HUDEP-2 (cell line): ENCODE measurements around the gene LKAAEAR1.

Experiments used
- DNase-seq, 76 experiments: peaks; one replicate each; lab custom pipeline; 2025; ENCODE audit not compliant: unreplicated experiment in 76 of 76; lab: John Stamatoyannopoulos, UW

Gene LKAAEAR1

DNA sequence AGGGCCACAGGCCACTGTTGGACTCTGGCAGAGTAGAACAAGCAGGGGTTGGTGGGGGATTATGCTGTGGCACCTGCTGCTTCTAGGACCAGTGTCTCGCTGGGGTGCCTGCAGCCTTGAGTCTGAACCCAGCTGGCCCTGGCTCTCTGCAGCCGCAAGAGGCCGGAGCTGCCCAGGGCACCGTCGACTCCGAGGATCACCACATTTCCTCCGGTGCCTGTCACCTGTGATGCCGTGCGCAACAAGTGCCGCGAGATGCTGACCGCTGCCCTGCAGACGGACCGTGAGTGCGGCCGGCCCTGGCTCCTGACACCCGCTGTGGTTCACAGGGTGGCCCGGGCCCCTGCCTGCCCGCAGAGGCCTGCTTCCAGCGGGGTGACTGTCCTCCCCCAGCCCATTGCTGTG, 15.0 kb downstream of the LKAAEAR1 start:
- no peak for DNase-seq

DNA sequence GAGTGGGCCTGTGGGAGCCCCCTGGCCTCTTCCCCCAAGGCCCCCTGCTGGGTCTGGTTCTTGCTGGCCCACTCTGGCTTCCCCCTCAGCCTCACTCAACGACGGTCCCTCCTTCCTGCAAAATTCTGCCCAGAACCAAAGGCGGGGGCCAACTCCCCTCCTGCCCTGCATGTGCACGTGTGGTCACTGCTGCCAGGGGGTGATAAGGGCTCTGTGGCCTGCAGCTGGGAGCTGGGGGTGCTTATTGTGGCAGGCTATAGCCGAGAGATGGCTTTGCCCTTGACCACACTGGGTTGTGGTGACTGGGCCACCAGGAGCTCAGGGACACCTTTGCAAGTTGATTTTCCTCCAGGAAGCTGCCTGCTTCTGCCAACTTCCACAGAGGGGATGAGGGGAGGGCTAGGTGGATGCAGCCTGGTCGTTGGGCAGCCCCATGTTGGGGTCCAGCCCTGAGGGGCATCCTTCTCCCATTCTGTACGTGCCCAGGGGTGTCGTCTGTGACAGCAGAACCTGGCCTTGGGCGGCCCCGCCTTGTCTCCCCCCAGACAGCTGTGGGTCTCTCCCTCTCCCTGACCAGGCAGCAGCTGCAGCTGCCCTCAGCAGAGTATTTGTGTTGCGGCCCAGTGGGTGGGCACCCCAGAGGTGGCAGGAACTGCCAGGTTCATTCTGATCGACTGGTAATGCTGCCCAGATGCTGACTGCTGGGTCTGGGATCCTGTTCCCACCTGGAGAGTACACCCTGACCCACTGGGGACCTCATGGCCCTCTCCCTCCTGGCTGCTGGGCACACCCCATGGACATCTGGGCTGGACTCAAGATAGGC, 15.6 kb downstream of the LKAAEAR1 start:
- peak in 51 of 76 experiments; percentile 7 to 71 (median 40) for DNase-seq

DNA sequence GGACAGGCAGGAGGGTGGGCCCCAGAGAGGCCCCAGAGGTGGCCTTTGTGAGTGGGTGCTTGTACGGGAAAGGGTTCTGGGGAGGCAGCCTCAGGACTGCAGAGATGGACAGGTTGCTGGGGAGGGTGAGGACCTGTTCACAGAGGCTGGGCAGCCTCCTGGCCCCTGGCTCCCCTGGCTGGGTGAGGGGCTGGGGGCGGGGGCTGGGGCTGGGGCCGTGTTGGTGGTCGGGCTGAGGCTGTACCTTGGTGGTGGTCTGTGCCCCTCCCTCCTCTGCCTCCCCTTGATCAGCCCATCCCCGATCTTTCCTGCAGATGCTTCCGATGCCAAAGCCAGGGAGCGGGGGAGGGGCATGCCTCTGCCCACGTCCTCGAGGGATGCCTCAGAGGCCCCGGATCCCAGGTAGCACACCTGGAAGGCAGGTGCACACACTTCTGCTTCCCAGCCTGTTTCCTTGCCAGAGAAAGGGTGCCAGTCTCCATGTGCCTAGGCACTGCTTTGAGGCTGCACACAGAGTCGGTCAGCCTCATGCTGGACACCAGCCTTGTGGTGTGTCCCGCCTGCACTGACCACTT, 16.4 kb downstream of the LKAAEAR1 start:
- no peak for DNase-seq

- no peak for DNase-seq
These were observed 17.1 kb downstream of the LKAAEAR1 start for GRCh38 chr20:64067005-64067632.

GRCh38 chr20:64065974-64066343, 18.2 kb downstream of the LKAAEAR1 start:
- DNase-seq = peak in 8 of 76 experiments; percentile 19 to 40 (median 28)

GRCh38 chr20:64065062-64065973, 18.9 kb downstream of the LKAAEAR1 start:
- DNase-seq = no peak

- DNase-seq = peak in 60 of 76 experiments; percentile 8 to 72 (median 45)
These were observed 20.0 kb downstream of the LKAAEAR1 start for GRCh38 chr20:64064145-64064698.

- no peak for DNase-seq
These were observed 20.6 kb downstream of the LKAAEAR1 start for GRCh38 chr20:64063389-64064144.

- peak in 73 of 76 experiments; percentile 30 to 95 (median 84) for DNase-seq
These were observed 21.4 kb downstream of the LKAAEAR1 start, which contains the start of gene TCEA2 for GRCh38 chr20:64062596-64063388. Gene TCEA2 (plus strand): TSS chr20:64063198. CDS start chr20:64063313, 115 bp downstream.

DNA sequence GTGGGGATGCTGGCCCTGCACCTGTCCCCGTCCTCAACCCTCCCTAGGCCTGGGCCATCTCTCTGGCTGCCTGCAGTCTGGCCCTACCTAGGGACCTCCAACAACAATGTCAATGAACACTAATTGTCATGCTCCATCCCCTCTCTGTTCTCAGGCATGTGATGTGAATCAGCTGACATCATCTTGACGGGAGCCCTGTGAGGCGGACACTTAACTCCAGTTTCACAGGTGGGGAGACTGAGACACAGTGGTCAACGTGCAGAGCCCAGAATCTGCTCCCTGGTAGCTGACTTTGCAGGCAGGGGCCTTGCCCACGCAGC, 22.0 kb downstream of the LKAAEAR1 start:
- no peak for DNase-seq

DNA sequence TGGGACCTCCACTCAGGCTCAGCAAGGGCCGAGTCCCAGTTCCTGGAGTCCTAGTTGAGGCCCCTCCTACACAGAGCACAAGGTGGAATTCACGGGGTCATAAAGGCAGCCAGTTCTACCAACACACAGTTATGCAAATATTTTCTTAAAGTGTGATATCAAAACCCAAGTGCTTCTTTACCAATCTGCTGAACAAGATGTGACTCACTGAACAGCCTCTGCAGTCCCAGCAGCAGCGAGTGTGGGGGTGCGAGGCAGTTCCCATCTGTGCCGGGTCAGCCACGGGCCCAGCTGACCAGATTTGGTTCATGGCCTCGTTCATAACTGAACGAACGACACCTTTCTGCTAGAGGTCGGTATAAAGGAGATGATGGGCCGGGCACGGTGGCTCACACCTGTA, 25.7 kb downstream of the LKAAEAR1 start:
- no peak for DNase-seq

DNA sequence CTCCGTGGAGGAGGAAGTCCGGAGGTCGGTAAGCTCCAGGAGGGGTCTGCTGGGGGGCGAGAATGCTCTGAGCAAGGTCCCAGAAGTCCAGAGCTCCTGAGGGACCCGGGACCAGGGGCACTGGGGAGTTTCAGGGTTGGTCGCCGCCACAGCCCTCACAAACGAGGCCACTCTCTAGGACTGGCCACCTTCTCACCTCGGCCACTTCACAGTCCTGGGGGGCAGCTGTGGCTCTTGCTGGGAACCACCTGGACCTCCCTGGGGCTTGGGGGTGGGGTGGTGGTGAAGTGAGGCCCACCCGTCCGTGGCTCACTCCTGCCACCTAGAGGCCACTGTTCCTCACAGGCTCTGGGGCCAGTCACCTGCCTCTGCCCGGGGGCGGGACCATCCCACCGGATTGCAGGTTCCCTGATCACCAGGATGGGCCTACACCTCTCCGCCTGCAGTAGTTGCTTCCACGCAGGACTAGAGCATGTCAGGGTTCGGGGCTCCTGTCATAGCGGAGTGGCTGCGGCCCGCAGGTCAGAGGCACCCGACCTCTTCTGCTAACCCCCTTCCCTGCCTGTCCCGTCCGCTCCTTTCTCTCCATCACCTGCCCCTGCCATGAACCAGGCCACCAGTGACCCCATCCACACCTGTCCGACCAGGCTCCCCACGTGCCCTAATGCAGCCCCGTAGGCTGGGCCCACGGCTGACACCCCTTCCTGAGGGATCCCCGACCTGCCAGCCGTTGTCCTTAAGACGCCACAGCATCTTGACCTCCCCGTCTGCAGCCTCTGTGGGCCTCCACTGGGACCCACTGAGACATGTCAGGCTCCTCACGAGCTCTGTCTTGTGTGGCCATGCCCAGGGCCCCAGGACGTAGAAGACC, 26.3 kb downstream of the LKAAEAR1 start:
- peak in 48 of 76 experiments; percentile 7 to 74 (median 46) for DNase-seq

GRCh38 chr20:64056889-64057627, 27.1 kb downstream of the LKAAEAR1 start:
- DNase-seq = no peak

DNA sequence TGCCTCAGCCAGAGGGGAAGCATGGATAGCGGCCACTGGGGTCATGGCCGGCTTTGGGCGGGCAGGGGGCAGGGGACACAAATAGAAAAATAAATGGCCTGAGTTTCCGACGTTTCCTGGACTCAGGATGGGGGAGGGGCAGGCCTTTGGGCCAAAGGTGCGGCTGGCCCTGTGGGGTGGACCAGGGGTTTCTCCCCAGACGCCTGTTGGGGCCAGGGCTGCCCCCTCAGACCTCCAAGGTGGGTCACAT, 27.6 kb downstream of the LKAAEAR1 start:
- DNase-seq = no peak

DNA sequence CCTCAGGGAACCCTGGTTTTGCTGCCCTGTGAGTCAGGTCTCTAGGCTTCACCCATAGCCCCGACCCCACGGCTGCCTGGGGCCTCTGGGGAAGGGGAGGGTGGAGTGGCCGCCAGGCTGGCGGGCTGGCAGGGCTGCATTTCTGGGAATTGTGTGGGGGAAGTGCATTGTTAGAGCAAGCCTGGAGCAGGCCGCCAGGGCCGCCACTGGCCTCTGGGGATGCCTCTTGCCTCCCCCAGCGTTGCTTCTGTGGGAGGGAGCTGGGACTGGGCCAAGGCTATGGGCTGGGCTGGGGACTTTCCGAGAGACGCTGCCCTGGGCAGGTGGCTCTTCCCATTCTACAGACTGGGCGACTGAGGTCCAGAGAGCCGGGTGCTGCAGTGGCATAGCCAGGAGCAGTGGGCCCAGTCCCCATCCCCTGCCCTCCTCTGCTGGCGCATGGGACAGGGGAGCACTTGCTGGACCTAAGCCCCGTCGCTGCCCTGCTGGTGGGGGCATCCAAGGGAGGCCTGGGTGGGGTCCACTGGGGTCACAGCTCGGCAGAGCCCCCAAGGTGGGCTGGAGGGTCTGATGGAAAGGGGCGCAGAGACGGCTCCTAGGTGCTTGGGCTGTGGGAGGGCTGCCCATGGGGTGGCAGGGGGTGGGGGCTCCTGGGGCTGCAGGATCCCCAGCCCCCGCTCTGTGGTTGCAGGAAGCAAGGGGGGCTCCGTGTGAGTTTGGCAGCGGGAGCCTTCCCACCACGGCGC, 28.1 kb downstream of the LKAAEAR1 start:
- peak in 8 of 76 experiments; percentile 31 to 58 (median 50) for DNase-seq

- no peak for DNase-seq
These were observed 28.8 kb downstream of the LKAAEAR1 start for GRCh38 chr20:64055396-64055892.
